BLaER1 (cell line): Measurements from ENCODE around the gene STX2.

ENCODE experiments used
- H3K27ac ChIP-seq: shearing (Covaris generic); formaldehyde crosslinking; 2 replicates; pipeline ENCODE4 v1.8.1; 2022
- H3K27me3 ChIP-seq: shearing (Covaris generic); formaldehyde crosslinking; 2 replicates; pipeline ENCODE4 v1.8.1; 2022
- H3K36me3 ChIP-seq: shearing (Covaris generic); formaldehyde crosslinking; 2 replicates; pipeline ENCODE4 v1.8.1; 2022
- H3K4me1 ChIP-seq: shearing (Covaris generic); formaldehyde crosslinking; 2 replicates; pipeline ENCODE4 v1.8.1; 2022
- H3K4me2 ChIP-seq: shearing (Covaris generic); formaldehyde crosslinking; 2 replicates; pipeline ENCODE4 v1.8.1; 2022
- H3K4me3 ChIP-seq: shearing (Covaris generic); formaldehyde crosslinking; 2 replicates; pipeline ENCODE4 v1.8.1; 2022
- H3K9ac ChIP-seq: shearing (Covaris generic); formaldehyde crosslinking; 2 replicates; pipeline ENCODE4 v1.8.1; 2022
- H3K9me3 ChIP-seq: shearing (Covaris generic); formaldehyde crosslinking; 2 replicates; pipeline ENCODE4 v1.8.1; 2022
- H4K20me1 ChIP-seq: shearing (Covaris generic); formaldehyde crosslinking; 2 replicates; pipeline ENCODE4 v1.8.1; 2022
- Cebpa-rat ChIP-seq: shearing (Covaris generic); IDR thresholded peaks from 2 replicates; pipeline ENCODE4 v1.8.1; 2022

STX2 gene

GRCh38 chr12:130818635-130819576 is 20.1 kb downstream of the STX2 start:
- TF ChIP-seq Cebpa-rat: no peak
- H3K27me3 ChIP-seq: no peaks in the 10 kb centered on the region
- H3K36me3 ChIP-seq: peaks cover 27% of the 10 kb centered on the region
- 0 out of 2 replicates have a peak overlapping the region, but pooled peaks have one; percentile 43 for H3K9ac ChIP-seq
- H3K4me2 ChIP-seq: peak overlapping the region; percentile 96
- H3K27ac ChIP-seq: no peak overlapping the region
- H3K9me3 ChIP-seq: no peaks in the 10 kb centered on the region
- peak overlapping the region; percentile 60 for H3K4me3 ChIP-seq
- peaks cover 67% of the 10 kb centered on the region for H3K4me1 ChIP-seq
- H4K20me1 ChIP-seq: peaks cover 32% of the 10 kb centered on the region

GRCh38 chr12:130818272-130818634 is 20.8 kb downstream of the STX2 start:
- Histone ChIP-seq H3K9me3 (no peaks in the 10 kb centered on the region), H3K27me3 (no peaks in the 10 kb centered on the region), H3K36me3 (peaks cover 20% of the 10 kb centered on the region), H4K20me1 (peaks cover 39% of the 10 kb centered on the region), H3K4me2 (peak overlapping the region; percentile 96), H3K4me3 (peak overlapping the region; percentile 60), H3K9ac (0 out of 2 replicates have a peak overlapping the region, but pooled peaks have one; percentile 43), H3K4me1 (peaks cover 73% of the 10 kb centered on the region), H3K27ac (no peak overlapping the region)
- no peak for TF ChIP-seq Cebpa-rat

- Histone ChIP-seq H3K4me3 (no peak overlapping the region), H4K20me1 (peaks cover 43% of the 10 kb centered on the region), H3K9ac (no peak overlapping the region), H3K27ac (no peak overlapping the region), H3K27me3 (no peaks in the 10 kb centered on the region), H3K36me3 (peaks cover 16% of the 10 kb centered on the region), H3K9me3 (no peaks in the 10 kb centered on the region), H3K4me1 (peaks cover 77% of the 10 kb centered on the region), H3K4me2 (peak overlapping the region; percentile 73)
- TF ChIP-seq Cebpa-rat: no peak
These were observed 21.2 kb downstream of the STX2 start for GRCh38 chr12:130817804-130818203.

- peaks cover 43% of the 10 kb centered on the region for H4K20me1 ChIP-seq
- H3K36me3 ChIP-seq: peaks cover 19% of the 10 kb centered on the region; the same call in 1 of the 2 replicates
- peak overlapping the region; percentile 73 for H3K4me2 ChIP-seq
- H3K27me3 ChIP-seq: no peaks in the 10 kb centered on the region
- H3K9ac ChIP-seq: no peak overlapping the region
- no peak for TF ChIP-seq Cebpa-rat
- no peak overlapping the region for H3K27ac ChIP-seq
- H3K4me1 ChIP-seq: peaks cover 62% of the 10 kb centered on the region
- no peaks in the 10 kb centered on the region for H3K9me3 ChIP-seq
- H3K4me3 ChIP-seq: no peak overlapping the region
These were observed 23.0 kb downstream of the STX2 start for GRCh38 chr12:130816097-130816496.

- H3K27ac ChIP-seq: no peak overlapping the region
- TF ChIP-seq Cebpa-rat: no peak
- H3K9me3 ChIP-seq: no peaks in the 10 kb centered on the region
- H3K36me3 ChIP-seq: peaks cover 19% of the 10 kb centered on the region
- peak overlapping the region; percentile 73 for H3K4me2 ChIP-seq
- peaks cover 43% of the 10 kb centered on the region for H4K20me1 ChIP-seq
- H3K4me1 ChIP-seq: peaks cover 58% of the 10 kb centered on the region
- H3K9ac ChIP-seq: no peak overlapping the region
- H3K4me3 ChIP-seq: no peak overlapping the region
- no peaks in the 10 kb centered on the region for H3K27me3 ChIP-seq
These were observed 23.9 kb downstream of the STX2 start for GRCh38 chr12:130815028-130815741.

- H3K27me3 ChIP-seq: no peaks in the 10 kb centered on the region
- H3K4me3 ChIP-seq: peak overlapping the region; percentile 25; the same call in 1 of the 2 replicates
- peak overlapping the region; percentile 73 for H3K4me2 ChIP-seq
- H3K27ac ChIP-seq: 0 out of 2 replicates have a peak overlapping the region, but pooled peaks have one; percentile 18
- peaks cover 1% of the 10 kb centered on the region; the same call in 1 of the 2 replicates for H3K9me3 ChIP-seq
- H3K4me1 ChIP-seq: peaks cover 58% of the 10 kb centered on the region
- no peak for TF ChIP-seq Cebpa-rat
- H4K20me1 ChIP-seq: peaks cover 43% of the 10 kb centered on the region
- H3K36me3 ChIP-seq: peaks cover 28% of the 10 kb centered on the region
- H3K9ac ChIP-seq: 0 out of 2 replicates have a peak overlapping the region, but pooled peaks have one; percentile 13
These were observed 25.1 kb downstream of the STX2 start for GRCh38 chr12:130813949-130814348.

GRCh38 chr12:130813436-130813835 is 25.6 kb downstream of the STX2 start:
- Histone ChIP-seq H3K27ac (no peak overlapping the region), H3K9me3 (peaks cover 6% of the 10 kb centered on the region), H3K27me3 (no peaks in the 10 kb centered on the region), H3K4me1 (peaks cover 54% of the 10 kb centered on the region), H3K4me3 (peak overlapping the region; percentile 25; the same call in 1 of the 2 replicates), H3K4me2 (peak overlapping the region; percentile 73), H3K9ac (0 out of 2 replicates have a peak overlapping the region, but pooled peaks have one; percentile 13), H4K20me1 (peaks cover 40% of the 10 kb centered on the region), H3K36me3 (peaks cover 33% of the 10 kb centered on the region)
- no peak for TF ChIP-seq Cebpa-rat

GRCh38 chr12:130809791-130810190 is 29.3 kb downstream of the STX2 start:
- peaks cover 70% of the 10 kb centered on the region for H3K36me3 ChIP-seq
- 0 out of 2 replicates have a peak, but pooled peaks cover 3% of the 10 kb centered on the region for H3K27me3 ChIP-seq
- peaks cover 54% of the 10 kb centered on the region for H3K4me1 ChIP-seq
- no peak overlapping the region for H3K9ac ChIP-seq
- no peak overlapping the region for H3K4me3 ChIP-seq
- peaks cover 20% of the 10 kb centered on the region for H4K20me1 ChIP-seq
- H3K27ac ChIP-seq: no peak overlapping the region
- H3K9me3 ChIP-seq: peaks cover 43% of the 10 kb centered on the region
- no peak for TF ChIP-seq Cebpa-rat
- H3K4me2 ChIP-seq: no peak overlapping the region

- Histone ChIP-seq H3K4me2 (peak overlapping the region; percentile 74), H3K36me3 (peaks cover 92% of the 10 kb centered on the region)
- no peak for TF ChIP-seq Cebpa-rat
These were observed 31.7 kb downstream of the STX2 start for GRCh38 chr12:130807309-130807708.

More at GRCh38 chr12:130807309-130807708, 31.7 kb downstream of the STX2 start:
- no peaks in the 10 kb centered on the region for H4K20me1 ChIP-seq
- peaks cover 35% of the 10 kb centered on the region for H3K4me1 ChIP-seq
- no peak overlapping the region for H3K9ac ChIP-seq
- no peak overlapping the region for H3K4me3 ChIP-seq
- 0 out of 2 replicates have a peak, but pooled peaks cover 4% of the 10 kb centered on the region for H3K27me3 ChIP-seq
- peaks cover 67% of the 10 kb centered on the region for H3K9me3 ChIP-seq
- no peak overlapping the region for H3K27ac ChIP-seq
